H9 (cell line): ENCODE measurements around the gene C16orf86. TPM values are rescaled to one million over a fixed set of nuclear protein-coding genes. Genes with fewer than 3 reads are reported as not detected.

Experiments used
- DNase-seq: peaks from one replicate; pipeline ENCODE4 v3.0.0-alpha.2; 2017
- H2AFZ ChIP-seq: one replicate; pipeline ENCODE4 v1.6.1; 2013; ENCODE audit warnings: mild to moderate bottlenecking, low read length, control low read depth, moderate library complexity
- H2AK5ac ChIP-seq: 2 replicates; pipeline ENCODE4 v1.6.1; 2013; ENCODE audit warnings: low read length, control low read depth, mixed read lengths; ENCODE audit not compliant: insufficient read length
- H2BK120ac ChIP-seq: one replicate; pipeline ENCODE4 v1.6.1; 2013; ENCODE audit warnings: low read depth, mild to moderate bottlenecking, low read length, control low read depth, inconsistent platforms; ENCODE audit not compliant: poor library complexity, severe bottlenecking
- H2BK12ac ChIP-seq: 2 replicates; pipeline ENCODE4 v1.6.1; 2013; ENCODE audit warnings: low read length, control low read depth, mixed read lengths, low read depth; ENCODE audit not compliant: insufficient read length
- H2BK15ac ChIP-seq: 2 replicates; pipeline ENCODE4 v1.6.1; 2013; ENCODE audit warnings: low read depth, low read length, control low read depth
- H2BK20ac ChIP-seq: one replicate; pipeline ENCODE4 v1.6.1; 2013; ENCODE audit warnings: low read depth, mild to moderate bottlenecking, low read length, control low read depth, inconsistent platforms; ENCODE audit not compliant: poor library complexity, severe bottlenecking
- H2BK5ac ChIP-seq: 2 replicates; pipeline ENCODE4 v1.6.1; 2013; ENCODE audit warnings: low read length, control low read depth, mixed read lengths; ENCODE audit not compliant: insufficient read length
- H3K14ac ChIP-seq: 2 replicates; pipeline ENCODE4 v1.6.1; 2013; ENCODE audit warnings: low read length, control low read depth; ENCODE audit not compliant: insufficient read depth
- H3K18ac ChIP-seq: 2 replicates; pipeline ENCODE4 v1.6.1; 2013; ENCODE audit warnings: low read depth, mild to moderate bottlenecking, mixed read lengths, low read length, control low read depth; ENCODE audit not compliant: insufficient read length
- H3K23ac ChIP-seq: 2 replicates; pipeline ENCODE4 v1.6.1; 2013; ENCODE audit warnings: low read length, control low read depth, mixed read lengths, low read depth; ENCODE audit not compliant: insufficient read length
- H3K23me2 ChIP-seq: 2 replicates; pipeline ENCODE4 v1.6.1; 2013; ENCODE audit warnings: low read depth, mild to moderate bottlenecking, mixed read lengths, low read length, control low read depth; ENCODE audit not compliant: insufficient read length, poor library complexity, severe bottlenecking
- H3K27ac ChIP-seq: 2 replicates; pipeline ENCODE4 v1.5.1; 2013; ENCODE audit warnings: low read length, control low read depth, mixed read lengths, low read depth; ENCODE audit not compliant: insufficient read length
- H3K27me3 ChIP-seq: 2 replicates; pipeline ENCODE4 v1.6.1; 2013; ENCODE audit warnings: low read length, control low read depth, inconsistent platforms; ENCODE audit not compliant: insufficient read depth
- H3K4ac ChIP-seq: 2 replicates; pipeline ENCODE4 v1.6.1; 2013; ENCODE audit warnings: low read depth, mild to moderate bottlenecking, control low read depth, inconsistent platforms, low read length, moderate library complexity
- H3K4me1 ChIP-seq: 2 replicates; pipeline ENCODE4 v1.6.1; 2013; ENCODE audit warnings: low read length, control low read depth, inconsistent platforms; ENCODE audit not compliant: insufficient read depth
- H3K4me2 ChIP-seq: 2 replicates; pipeline ENCODE4 v1.6.1; 2013; ENCODE audit warnings: low read length, control low read depth, mixed read lengths; ENCODE audit not compliant: insufficient read length, insufficient read depth
- H3K56ac ChIP-seq: 2 replicates; pipeline ENCODE4 v1.6.1; 2013; ENCODE audit warnings: low read depth, mild to moderate bottlenecking, mixed read lengths, low read length, control low read depth; ENCODE audit not compliant: insufficient read length
- H3K79me1 ChIP-seq: 2 replicates; pipeline ENCODE4 v1.6.1; 2013; ENCODE audit warnings: low read depth, mild to moderate bottlenecking, moderate library complexity, low read length, control low read depth, inconsistent platforms; ENCODE audit not compliant: insufficient read depth, poor library complexity, severe bottlenecking
- H3K79me2 ChIP-seq: 2 replicates; pipeline ENCODE4 v1.6.1; 2013; ENCODE audit warnings: low read length, control low read depth, inconsistent platforms; ENCODE audit not compliant: insufficient read depth
- H3K9ac ChIP-seq: 2 replicates; pipeline ENCODE4 v1.6.1; 2013; ENCODE audit warnings: low read length, control low read depth, mixed read lengths; ENCODE audit not compliant: insufficient read length; ENCODE audit errors: extremely low read depth
- H3K9me3 ChIP-seq: one replicate; pipeline ENCODE4 v1.6.1; 2013; ENCODE audit warnings: low read depth, low read length, inconsistent platforms; ENCODE audit not compliant: control insufficient read depth
- H3T11ph ChIP-seq: one replicate; pipeline ENCODE4 v1.6.1; 2013; ENCODE audit warnings: mild to moderate bottlenecking, low read length, control low read depth, inconsistent platforms
- H4K20me1 ChIP-seq: one replicate; pipeline ENCODE4 v1.6.1; 2013; ENCODE audit not compliant: control insufficient read depth, insufficient read length, insufficient read depth
- H4K5ac ChIP-seq: 2 replicates; pipeline ENCODE4 v1.6.1; 2013; ENCODE audit warnings: low read depth, mild to moderate bottlenecking, mixed read lengths, low read length, control low read depth; ENCODE audit not compliant: insufficient read length
- H4K8ac ChIP-seq: replicated peaks from 2 replicates; pipeline ENCODE4 v1.6.1; 2013; ENCODE audit warnings: low read length, control low read depth, mixed read lengths, low read depth; ENCODE audit not compliant: insufficient read length
- H4K91ac ChIP-seq: 2 replicates; pipeline ENCODE4 v1.6.1; 2013; ENCODE audit warnings: low read depth, mild to moderate bottlenecking, moderate library complexity, mixed read lengths, low read length, control low read depth; ENCODE audit not compliant: insufficient read length
- H3K27ac Mint-ChIP-seq, 3 experiments: 2 replicates in 2 of 3; 3 replicates in 1 of 3; pipeline ENCODE4 v1.8.0; 2020 to 2021; ENCODE audit warnings: mixed read lengths in 3 of 3, mild to moderate bottlenecking in 1 of 3, moderate library complexity in 1 of 3
- H3K27me3 Mint-ChIP-seq: 2 replicates; pipeline ENCODE4 v1.8.0; 2021; ENCODE audit warnings: low read depth, mild to moderate bottlenecking, moderate library complexity, mixed read lengths
- H3K36me3 Mint-ChIP-seq, 3 experiments: 2 replicates in 2 of 3; 3 replicates in 1 of 3; pipeline ENCODE4 v1.8.0; 2020 to 2021; ENCODE audit warnings: low read depth in 3 of 3, mixed read lengths in 3 of 3; ENCODE audit not compliant: insufficient read depth in 1 of 3
- H3K4me1 Mint-ChIP-seq, 2 experiments: 2 replicates each; pipeline ENCODE4 v1.8.0; 2020; ENCODE audit warnings: mixed read lengths in 2 of 2
- H3K4me3 Mint-ChIP-seq, 2 experiments: 2 replicates in 1 of 2; 3 replicates in 1 of 2; pipeline ENCODE4 v1.8.0; 2020 to 2021; ENCODE audit warnings: mild to moderate bottlenecking in 2 of 2, mixed read lengths in 2 of 2, moderate library complexity in 1 of 2
- H3K9me3 Mint-ChIP-seq, 2 experiments: 2 replicates in 1 of 2; 3 replicates in 1 of 2; pipeline ENCODE4 v1.8.0; 2020; ENCODE audit warnings: mild to moderate bottlenecking in 2 of 2, mixed read lengths in 2 of 2, moderate library complexity in 1 of 2
- CTCF ChIP-seq: fragments of 200-600 bp; sonication (generic); conservative IDR thresholded peaks from 3 replicates; pipeline ENCODE4 v1.8.0; 2021; ENCODE audit warnings: antibody characterized with exemption, mild to moderate bottlenecking
- WGBS: extraction: QIAGEN DNeasy Blood & Tissue Kit; methylation state at CpG from one replicate; pipeline ENCODE4 v1.1.7; 2013; ENCODE audit warnings: missing lambda C conversion rate, low lambda C conversion rate, mixed read lengths; ENCODE audit not compliant: insufficient read length; ENCODE audit errors: extremely low coverage; 5-methylcytosine and 5-hydroxymethylcytosine counted together
- total RNA-seq: library from RNA; stranded (reverse); gene quantifications from 2 replicates; pipeline ENCODE4 v1.2.1, GENCODE V29; 2021

Gene C16orf86
- total RNA-seq, 1 experiment from 2014 or later, result 1.5 TPM

- Histone ChIP-seq H2BK15ac (no peak overlapping the region), H3K18ac (no peak overlapping the region), H3K23ac (no peak overlapping the region), H2BK20ac (no peak overlapping the region), H4K91ac (no peak overlapping the region), H3K4me2 (no peak overlapping the region), H3K27ac (no peak overlapping the region), H3K4me1 (no peaks in the 10 kb centered on the region), H2AFZ (no peak overlapping the region), H2BK5ac (no peak overlapping the region), H3K9ac (no peak overlapping the region), H3K79me1 (no peaks in the 10 kb centered on the region), H4K8ac (no peak overlapping the region), H3K4ac (no peak overlapping the region), H2AK5ac (no peak overlapping the region), H2BK120ac (no peak overlapping the region), H4K20me1 (no peaks in the 10 kb centered on the region), H3T11ph (no peak overlapping the region), H3K27me3 (no peaks in the 10 kb centered on the region; the same call in 1 of the 2 replicates), H3K9me3 (no peaks in the 10 kb centered on the region), H2BK12ac (no peak overlapping the region), H4K5ac (no peak overlapping the region), H3K14ac (no peak overlapping the region), H3K23me2 (peaks cover 15% of the 10 kb centered on the region), H3K79me2 (no peaks in the 10 kb centered on the region), H3K56ac (no peak overlapping the region)
- Mint-ChIP-seq H3K4me3 (peak overlapping the region in 1 of 2 experiments; percentile 94; a peak in 2 of 5 replicates), H3K36me3 (peaks cover 11 to 28% (median 17%) of the 10 kb centered on the region in 3 experiments), H3K9me3 (no peaks in the 10 kb centered on the region; a peak in 1 of 5 replicates), H3K4me1 (peaks cover 12 to 21% of the 10 kb centered on the region in 2 experiments), H3K27ac (no peak overlapping the region), H3K27me3 (peaks cover 4% of the 10 kb centered on the region)
- TF ChIP-seq CTCF, result no peak
- no peak for DNase-seq
- WGBS, result no CpG with 5 or more reads among the region's 18 CpGs
These were observed 8.7 kb upstream of the C16orf86 start for GRCh38 chr16:67657751-67658518.
